NT2/D1 (cell line): Measurements from ENCODE around the gene TBC1D4.

Experiments
- SUZ12 ChIP-seq: IDR thresholded peaks from 2 replicates; pipeline ENCODE4 v1.6.1; 2011; ENCODE audit not compliant: insufficient read length, insufficient read depth; ENCODE audit errors: extremely low read depth
- YY1 ChIP-seq: IDR thresholded peaks from 2 replicates; pipeline ENCODE4 v1.6.1; 2011; ENCODE audit not compliant: insufficient read length, insufficient read depth
- ZNF274 ChIP-seq: IDR thresholded peaks from 2 replicates; pipeline ENCODE4 v1.6.1; 2011; ENCODE audit warnings: mild to moderate bottlenecking, low read depth, low read length

- TF ChIP-seq ZNF274 (no peak), SUZ12 (no peak), YY1 (no peak)
These were observed 69.9 kb downstream of the TBC1D4 start for GRCh38 chr13:75411924-75412537.
